HG03064 (cell line): ENCODE measurements around the gene INHBC.
"Not testable (repeated sequence)": the region's sequence is repeated elsewhere in the genome, so short reads cannot be mapped to it uniquely, and the experiment has no call there.

Experiments used
- ATAC-seq: cut with Tn5 transposase; IDR thresholded peaks from one replicate; pipeline ENCODE4 v1.9.1; 2021; ENCODE audit warnings: low read depth; ENCODE audit not compliant: unreplicated experiment

The INHBC gene

GRCh38 chr12:57434517-57435223, at the start of gene INHBC:
Gene INHBC (plus strand): TSS chr12:57434784. CDS start chr12:57434887, 103 bp downstream.
- no peak for ATAC-seq

GRCh38 chr12:57385586-57385985, 49.0 kb upstream of the INHBC start:
- no peak for ATAC-seq

GRCh38 chr12:57386187-57386720, 48.3 kb upstream of the INHBC start:
- no peak for ATAC-seq

- no peak for ATAC-seq
Measured at GRCh38 chr12:57388425-57388824, 46.2 kb upstream of the INHBC start.

GRCh38 chr12:57389033-57389432, 45.6 kb upstream of the INHBC start:
- no peak for ATAC-seq

GRCh38 chr12:57390174-57390573, 44.4 kb upstream of the INHBC start:
- no peak for ATAC-seq

GRCh38 chr12:57395121-57395520, 39.5 kb upstream of the INHBC start:
- ATAC-seq, result no peak

- no peak for ATAC-seq
Measured at GRCh38 chr12:57397441-57397840, 37.1 kb upstream of the INHBC start.

GRCh38 chr12:57399718-57400463, 34.7 kb upstream of the INHBC start:
- ATAC-seq, result not testable (repeated sequence)

- ATAC-seq, result no peak
Measured at GRCh38 chr12:57401165-57401564, 33.4 kb upstream of the INHBC start.

GRCh38 chr12:57402156-57402555, 32.4 kb upstream of the INHBC start:
- ATAC-seq, result not testable (repeated sequence)

- no peak for ATAC-seq
Measured at GRCh38 chr12:57404966-57405640, 29.5 kb upstream of the INHBC start.

- no peak for ATAC-seq
Measured at GRCh38 chr12:57410534-57410933, 24.1 kb upstream of the INHBC start.

GRCh38 chr12:57414160-57414559, 20.4 kb upstream of the INHBC start:
- ATAC-seq, result not testable (repeated sequence)

GRCh38 chr12:57415088-57415487, 19.5 kb upstream of the INHBC start:
- no peak for ATAC-seq

GRCh38 chr12:57416039-57416996, 18.3 kb upstream of the INHBC start:
- ATAC-seq, result no peak

- no peak for ATAC-seq
Measured at GRCh38 chr12:57418255-57418654, 16.3 kb upstream of the INHBC start.

GRCh38 chr12:57419495-57419894, 15.1 kb upstream of the INHBC start:
- no peak for ATAC-seq

GRCh38 chr12:57420482-57420881, 14.1 kb upstream of the INHBC start:
- no peak for ATAC-seq

GRCh38 chr12:57426948-57427347, 7.6 kb upstream of the INHBC start:
- not testable (repeated sequence) for ATAC-seq
